A549 (cell line): ENCODE data around the gene SEMA5A. TPM values are rescaled to one million over a fixed set of nuclear protein-coding genes. Genes with fewer than 3 reads are reported as not detected.

ENCODE experiments used
- ATAC-seq, 2 experiments: fragments of 200-7000 bp in 1 of 2; fragments of >200 bp in 1 of 2; cut with Nextera tagmentation in 1 of 2; cut with Tn5 transposase in 1 of 2; 3 replicates each; pipeline versions ENCODE4 v1.8.0 to v1.9.1; 2018 to 2020; ENCODE audit warnings: mild to moderate bottlenecking in 1 of 2, moderate library complexity in 1 of 2
- CTCF ChIA-PET: fragments of 300-600 bp; sonication (Branson Sonifier 250); formaldehyde crosslinking; extraction: SDS; loops from one replicate; lab custom pipeline; 2021; ENCODE audit warnings: antibody characterized with exemption, inconsistent platforms; lab: Yijun Ruan, JAX
- POLR2A ChIA-PET: fragments of 350-600 bp; formaldehyde crosslinking; extraction: SDS; loops from one replicate; lab custom pipeline; 2021; ENCODE audit warnings: antibody characterized with exemption, inconsistent platforms; lab: Yijun Ruan, JAX
- DNase-seq, 2 experiments: peaks; one replicate each; pipeline versions ENCODE4 v3.0.0 to v3.0.0-alpha.2; 2011 to 2016; ENCODE audit warnings: low read depth in 1 of 2, low spot score in 1 of 2
- FAIRE-seq: peaks from 2 replicates; lab custom pipeline; 2011; peaks lifted over from hg19 to GRCh38; lab: Jason Lieb, UNC
- H3K27ac ChIP-seq, 2 experiments: fragments of >200 bp; sonication (Bioruptor Twin); formaldehyde crosslinking; 3 replicates each; pipeline ENCODE4 v1.5.1; 2016 to 2017
- H3K4me1 ChIP-seq: fragments of >200 bp; sonication (Bioruptor Twin); formaldehyde crosslinking; 3 replicates; pipeline ENCODE4 v1.6.1; 2016
- H3K4me2 ChIP-seq: fragments of >200 bp; sonication (Bioruptor Twin); formaldehyde crosslinking; 3 replicates; pipeline ENCODE4 v1.6.1; 2016
- H3K4me3 ChIP-seq: fragments of >200 bp; sonication (Bioruptor Twin); formaldehyde crosslinking; 3 replicates; pipeline ENCODE4 v1.5.1; 2016
- H3K9me3 ChIP-seq: fragments of >200 bp; sonication (Bioruptor Twin); formaldehyde crosslinking; 3 replicates; pipeline ENCODE4 v1.6.1; 2016
- ATOH8 ChIP-seq: fragments of 250-450 bp; sonication (Bioruptor Pico); IDR thresholded peaks from 2 replicates; pipeline ENCODE4 v1.5.0; 2020; ENCODE audit warnings: low read depth, mild to moderate bottlenecking, moderate library complexity
- BCL3 ChIP-seq: fragments of >200 bp; sonication (Bioruptor Twin); formaldehyde crosslinking; IDR thresholded peaks from 3 replicates; pipeline ENCODE4 v1.6.1; 2016
- BHLHE40 ChIP-seq: IDR thresholded peaks from 2 replicates; pipeline ENCODE4 v1.6.1; 2012; ENCODE audit warnings: low read depth, low read length, inconsistent platforms
- CEBPB ChIP-seq, 2 experiments: fragments of >200 bp in 1 of 2; sonication (Bioruptor Twin) in 1 of 2; formaldehyde crosslinking in 1 of 2; IDR thresholded peaks; 2 replicates each; pipeline ENCODE4 v1.6.1; 2012 to 2016
- CHD2 ChIP-seq: fragments of 150-350 bp; IDR thresholded peaks from 2 replicates; pipeline ENCODE4 v1.6.1; 2014; ENCODE audit warnings: low read length; ENCODE audit not compliant: partially characterized antibody
- EHF ChIP-seq: fragments of 250-450 bp; sonication (Bioruptor Pico); IDR thresholded peaks from 2 replicates; pipeline ENCODE4 v1.5.0; 2020; ENCODE audit warnings: mild to moderate bottlenecking
- EP300 ChIP-seq, 2 experiments: fragments of >200 bp; sonication (Bioruptor Twin); formaldehyde crosslinking; IDR thresholded peaks; 2 replicates in 1 of 2; 3 replicates in 1 of 2; pipeline ENCODE4 v1.6.1; 2016 to 2017
- FOSL2 ChIP-seq, 2 experiments: fragments of 450-650 bp in 1 of 2; fragments of >200 bp in 1 of 2; sonication (Bioruptor Twin) in 1 of 2; formaldehyde crosslinking; IDR thresholded peaks; 2 replicates each; pipeline versions ENCODE4 v1.5.0 to v1.6.1; 2016 to 2020; ENCODE audit warnings: mild to moderate bottlenecking in 1 of 2, moderate library complexity in 1 of 2
- GATA3 ChIP-seq: IDR thresholded peaks from 2 replicates; pipeline ENCODE4 v1.6.1; 2012; ENCODE audit warnings: borderline replicate concordance
- HEYL ChIP-seq: fragments of 250-450 bp; sonication (Bioruptor Pico); IDR thresholded peaks from 2 replicates; pipeline ENCODE4 v1.8.0; 2021; ENCODE audit warnings: mild to moderate bottlenecking, moderate library complexity
- HOXA7 ChIP-seq: fragments of 250-450 bp; sonication (Bioruptor Pico); IDR thresholded peaks from 2 replicates; pipeline ENCODE4 v1.5.0; 2020; ENCODE audit warnings: mild to moderate bottlenecking, moderate library complexity
- HOXB13 ChIP-seq: fragments of 250-450 bp; sonication (Bioruptor Pico); IDR thresholded peaks from 2 replicates; pipeline ENCODE4 v1.5.0; 2020; ENCODE audit warnings: low read depth, mild to moderate bottlenecking, moderate library complexity
- JUN ChIP-seq, 2 experiments: fragments of >200 bp; sonication (Bioruptor Twin); formaldehyde crosslinking; IDR thresholded peaks; 2 replicates in 1 of 2; 3 replicates in 1 of 2; pipeline ENCODE4 v1.6.1; 2016 to 2017
- MAX ChIP-seq: IDR thresholded peaks from 2 replicates; pipeline ENCODE4 v1.6.1; 2012
- MAZ ChIP-seq: fragments of 150-350 bp; IDR thresholded peaks from 2 replicates; pipeline ENCODE4 v1.6.1; 2014; ENCODE audit warnings: antibody characterized with exemption, low read depth, low read length, borderline replicate concordance
- NR3C1 ChIP-seq: fragments of >200 bp; sonication (Bioruptor Twin); formaldehyde crosslinking; IDR thresholded peaks from 3 replicates; pipeline ENCODE4 v1.6.1; 2017
- PBX3 ChIP-seq: IDR thresholded peaks from 2 replicates; pipeline ENCODE4 v1.6.1; 2012
- PHF8 ChIP-seq: fragments of 200-600 bp; sonication (generic); IDR thresholded peaks from 2 replicates; pipeline ENCODE4 v1.6.1; 2016; ENCODE audit warnings: low read depth, mild to moderate bottlenecking, antibody characterized with exemption, moderate library complexity, borderline replicate concordance
- POLR2AphosphoS2 ChIP-seq: conservative IDR thresholded peaks from 2 replicates; pipeline ENCODE4 v1.6.1; 2012; ENCODE audit warnings: low read length, improper control_type of control experiment, inconsistent platforms
- RARB ChIP-seq: fragments of 250-450 bp; sonication (Bioruptor Pico); IDR thresholded peaks from 2 replicates; pipeline ENCODE4 v1.8.0; 2021; ENCODE audit warnings: mild to moderate bottlenecking, moderate library complexity
- RFX5 ChIP-seq: fragments of 450-650 bp; IDR thresholded peaks from 2 replicates; pipeline ENCODE4 v1.7.1; 2014; ENCODE audit warnings: antibody characterized with exemption, mild to moderate bottlenecking, moderate library complexity
- RNF2 ChIP-seq: fragments of 200-600 bp; sonication (generic); IDR thresholded peaks from 2 replicates; pipeline ENCODE4 v1.6.1; 2016; ENCODE audit warnings: low read depth, mild to moderate bottlenecking, antibody characterized with exemption, moderate library complexity, borderline replicate concordance
- SREBF2 ChIP-seq: fragments of 450-650 bp; IDR thresholded peaks from 2 replicates; pipeline ENCODE4 v1.6.1; 2014; ENCODE audit warnings: mild to moderate bottlenecking, moderate library complexity
- USF2 ChIP-seq: fragments of 450-650 bp; IDR thresholded peaks from 2 replicates; pipeline ENCODE4 v1.6.1; 2014; ENCODE audit warnings: antibody characterized with exemption
- ZC3H11A ChIP-seq: fragments of 450-650 bp; IDR thresholded peaks from 2 replicates; pipeline ENCODE4 v1.6.1; 2014; ENCODE audit warnings: antibody characterized with exemption, mild to moderate bottlenecking
- ZSCAN20 ChIP-seq: fragments of 250-450 bp; sonication (Bioruptor Pico); IDR thresholded peaks from 2 replicates; pipeline ENCODE4 v1.8.0; 2022; ENCODE audit warnings: mild to moderate bottlenecking, moderate library complexity
- WGBS: methylation state at CpG from one replicate; pipeline ENCODE4 v1.1.6; 2017; ENCODE audit errors: missing lambda C conversion rate; 5-methylcytosine and 5-hydroxymethylcytosine counted together
- polyA plus RNA-seq, 4 experiments: library from polyadenylated mRNA; depleted of rRNA in 3 of 4; stranded (reverse); fragments of >200 nt; fragmentation: RNase III in 1 of 4; extraction: RNeasy Plus Mini Kit Qiagen cat#74134 plus additional on column Dnase treatment in 1 of 4; gene quantifications; 2 replicates in 3 of 4; 3 replicates in 1 of 4; pipeline ENCODE4 v1.2.3, GENCODE V29; 2011 to 2017

The SEMA5A gene
- polyA plus RNA-seq, 2 of the 4 experiments (the other 2 are of a cell fraction) = not detected

- CTCF ChIA-PET = no interaction called here
- no peak for FAIRE-seq
- 4% methylated on average over 1 of the region's 1 CpG for WGBS
Observed at GRCh38 chr5:9279774-9280173, 266.1 kb downstream of the SEMA5A start.

GRCh38 chr5:9278921-9279603, 266.8 kb downstream of the SEMA5A start:
- H3K9me3 ChIP-seq = no peaks in the 10 kb centered on the region
- no peaks in the 10 kb centered on the region for H3K4me1 ChIP-seq
- TF ChIP-seq FOSL2 (IDR thresholded peaks at IDR 0.05) (no peak), FOSL2 (CRISPR knock-in tag; IDR thresholded peaks at IDR 0.05) (no peak), BHLHE40 (no peak), MAX (no peak), EHF (CRISPR knock-in tag) (no peak), POLR2AphosphoS2 (no peak), HOXB13 (CRISPR knock-in tag) (no peak), MAZ (no peak), USF2 (no peak)
- no peak overlapping the region for H3K4me2 ChIP-seq
- H3K27ac ChIP-seq = no peak overlapping the region
- ATAC-seq (no peak), FAIRE-seq (no peak), DNase-seq (no peak)
- 8% methylated on average over 3 of the region's 3 CpGs for WGBS
- CTCF ChIA-PET = no interaction called here
- POLR2A ChIA-PET = no interaction called here
- no peak overlapping the region for H3K4me3 ChIP-seq

More at GRCh38 chr5:9279774-9280173, 266.1 kb downstream of the SEMA5A start:
- H3K9me3 ChIP-seq = no peaks in the 10 kb centered on the region
- H3K4me1 ChIP-seq = no peaks in the 10 kb centered on the region
- H3K4me2 ChIP-seq = no peak overlapping the region
- H3K27ac ChIP-seq = no peak overlapping the region
- POLR2A ChIA-PET = no interaction called here
- no peak for DNase-seq
- ATAC-seq = no peak
- H3K4me3 ChIP-seq = no peak overlapping the region
- no peak for TF ChIP-seq SREBF2
- TF ChIP-seq RNF2 = no peak
- no peak for TF ChIP-seq MAZ
- no peak for TF ChIP-seq PBX3
- TF ChIP-seq CEBPB (IDR thresholded peaks at IDR 0.05) = no peak
- no peak for TF ChIP-seq JUN (IDR thresholded peaks at IDR 0.05)
- TF ChIP-seq PHF8 = no peak
- TF ChIP-seq NR3C1 = no peak

GRCh38 chr5:9269014-9269413, 276.9 kb downstream of the SEMA5A start:
- Histone ChIP-seq H3K9me3 (no peaks in the 10 kb centered on the region), H3K4me3 (no peak overlapping the region)
- no peak for TF ChIP-seq BCL3
- TF ChIP-seq RARB (CRISPR knock-in tag) = no peak
- no peak for TF ChIP-seq RFX5
- no peak for TF ChIP-seq CHD2
- no peak for TF ChIP-seq ZSCAN20 (CRISPR knock-in tag)
- TF ChIP-seq PBX3 = no peak
- TF ChIP-seq GATA3 = no peak
- no peak for TF ChIP-seq ZC3H11A
- no peak for TF ChIP-seq HOXA7 (CRISPR knock-in tag)
- no peak for TF ChIP-seq HEYL (CRISPR knock-in tag)
- no peak for TF ChIP-seq JUN (IDR thresholded peaks at IDR 0.05)
- TF ChIP-seq EP300 (IDR thresholded peaks at IDR 0.05) = no peak
- TF ChIP-seq ATOH8 (CRISPR knock-in tag) = no peak
- TF ChIP-seq, all 56 proteins: peak for 0
- Histone ChIP-seq H3K4me2 (no peak overlapping the region), H3K27ac (no peak overlapping the region), H3K4me1 (no peaks in the 10 kb centered on the region)
- ChIA-PET CTCF (interaction anchor here (0.7 kb wide), 1 partner anchor 62 kb away, joined by 3 read pairs; no protein-coding TSS in a partner anchor), POLR2A (no interaction called here)
- DNase-seq (no peak), FAIRE-seq (no peak), ATAC-seq (no peak)
- WGBS = 35% methylated on average over 4 of the region's 4 CpGs
